Stimulated activated naive CD8-positive, alpha-beta T cell treated with anti-CD3 and anti-CD28 coated beads, Interleukin-15, Interleukin-2, amounts not matched to agents 100 U/mL and 50 U/mL, for 24 hours (primary cell): ENCODE data around the gene ACADS.

ENCODE experiments used
- ATAC-seq: fragments of 150-1000 bp; cut with Tn5 transposase; one replicate; pipeline ENCODE4 v1.10.0; 2021
- DNase-seq: peaks from one replicate; pipeline ENCODE4 v3.0.0; 2021

Gene ACADS

DNA sequence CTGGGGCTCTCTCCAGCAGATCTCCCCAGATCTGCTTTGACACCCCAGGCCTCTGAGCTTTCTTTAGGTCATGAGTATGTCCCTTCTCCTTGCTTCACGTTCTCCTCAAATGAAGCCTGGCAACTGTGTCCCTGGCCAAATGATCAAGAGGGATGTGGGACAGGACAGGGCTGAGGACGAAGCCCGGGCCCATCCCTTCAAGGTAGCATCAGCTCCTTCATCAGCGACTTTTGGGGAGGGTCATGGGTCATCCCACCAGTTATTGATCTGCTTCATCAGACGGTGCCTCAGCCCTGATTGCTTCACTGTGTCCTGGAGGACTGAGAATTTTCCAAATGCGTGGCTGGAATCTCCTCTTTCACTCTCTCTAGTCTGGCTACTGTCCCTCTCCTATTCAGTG, 32.3 kb downstream of the ACADS start:
- ATAC-seq (no peak), DNase-seq (no peak)

DNA sequence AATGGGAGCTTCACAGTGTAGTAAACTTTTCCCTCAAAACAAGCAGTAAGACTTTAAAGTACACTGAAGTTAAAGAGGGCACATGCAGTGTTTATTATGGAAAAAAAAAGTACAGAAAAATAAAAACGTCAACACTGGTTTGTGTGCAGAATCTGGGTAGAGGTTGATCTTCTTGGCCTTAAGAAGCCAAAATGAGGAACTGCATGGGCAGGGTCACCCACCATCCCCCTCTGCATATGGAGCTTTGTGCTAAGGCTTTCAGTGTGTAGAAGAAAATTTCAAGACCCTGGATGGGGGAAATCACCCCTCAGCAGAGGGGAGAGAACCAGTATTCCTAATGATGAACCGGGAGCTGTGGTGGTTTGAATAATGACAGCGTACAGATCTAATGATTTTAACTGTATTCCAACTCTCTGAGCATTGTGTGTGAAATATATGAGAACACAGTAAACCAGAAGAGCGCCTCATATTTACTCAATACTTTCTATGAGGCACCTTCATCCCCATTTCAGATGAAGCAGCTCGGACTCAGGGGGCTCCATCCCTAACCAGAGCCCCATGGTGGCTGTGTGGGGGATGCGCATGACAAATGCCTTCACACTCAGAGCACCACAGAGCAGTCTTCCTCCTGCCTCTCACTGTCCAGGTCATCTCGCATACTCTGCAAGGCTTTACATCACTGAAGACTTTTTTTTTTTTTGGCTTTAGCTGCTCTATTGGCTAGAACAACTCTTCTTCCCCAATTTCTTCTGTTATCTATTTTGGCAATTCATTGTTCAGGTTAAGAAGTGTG, 33.4 kb downstream of the ACADS start:
- DNase-seq (no peak), ATAC-seq (no peak)

DNA sequence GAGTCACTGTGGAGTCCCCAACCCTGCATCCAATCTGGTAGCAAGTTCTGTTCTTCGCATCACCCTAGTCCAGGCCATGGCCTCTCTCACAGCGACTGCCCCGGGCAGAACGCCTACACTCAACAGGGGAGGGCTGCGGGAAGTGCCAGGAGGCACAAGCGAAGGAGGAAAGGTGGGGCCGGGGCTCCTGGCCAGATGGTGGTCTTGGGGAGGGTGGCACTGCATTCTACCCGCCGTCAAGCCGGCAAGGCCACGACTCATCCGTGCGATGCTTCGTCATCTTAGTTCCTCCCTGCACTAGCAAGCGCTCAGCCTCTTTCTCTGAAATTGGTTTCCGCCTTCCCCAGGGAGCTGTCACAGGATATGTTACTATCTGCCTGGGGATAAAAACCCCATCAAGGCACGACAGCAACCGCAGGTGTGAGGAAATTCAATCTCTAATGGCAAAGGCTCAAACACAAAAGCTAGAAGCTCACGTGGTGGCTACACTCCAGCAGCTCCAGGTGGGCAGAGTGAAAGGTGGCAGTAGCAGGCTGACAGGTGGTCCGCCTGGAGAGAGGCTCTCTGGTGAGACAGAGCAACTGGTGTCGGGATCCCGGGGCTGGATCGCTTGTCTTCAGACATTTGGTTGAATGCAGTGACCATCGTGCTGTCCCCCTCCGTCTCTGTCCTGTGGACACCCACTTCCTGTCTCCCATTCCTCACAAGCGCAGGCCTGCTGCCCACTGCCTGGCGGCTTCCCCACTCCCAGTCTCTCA, 34.1 kb downstream of the ACADS start:
- DNase-seq = no peak
- ATAC-seq = no peak

DNA sequence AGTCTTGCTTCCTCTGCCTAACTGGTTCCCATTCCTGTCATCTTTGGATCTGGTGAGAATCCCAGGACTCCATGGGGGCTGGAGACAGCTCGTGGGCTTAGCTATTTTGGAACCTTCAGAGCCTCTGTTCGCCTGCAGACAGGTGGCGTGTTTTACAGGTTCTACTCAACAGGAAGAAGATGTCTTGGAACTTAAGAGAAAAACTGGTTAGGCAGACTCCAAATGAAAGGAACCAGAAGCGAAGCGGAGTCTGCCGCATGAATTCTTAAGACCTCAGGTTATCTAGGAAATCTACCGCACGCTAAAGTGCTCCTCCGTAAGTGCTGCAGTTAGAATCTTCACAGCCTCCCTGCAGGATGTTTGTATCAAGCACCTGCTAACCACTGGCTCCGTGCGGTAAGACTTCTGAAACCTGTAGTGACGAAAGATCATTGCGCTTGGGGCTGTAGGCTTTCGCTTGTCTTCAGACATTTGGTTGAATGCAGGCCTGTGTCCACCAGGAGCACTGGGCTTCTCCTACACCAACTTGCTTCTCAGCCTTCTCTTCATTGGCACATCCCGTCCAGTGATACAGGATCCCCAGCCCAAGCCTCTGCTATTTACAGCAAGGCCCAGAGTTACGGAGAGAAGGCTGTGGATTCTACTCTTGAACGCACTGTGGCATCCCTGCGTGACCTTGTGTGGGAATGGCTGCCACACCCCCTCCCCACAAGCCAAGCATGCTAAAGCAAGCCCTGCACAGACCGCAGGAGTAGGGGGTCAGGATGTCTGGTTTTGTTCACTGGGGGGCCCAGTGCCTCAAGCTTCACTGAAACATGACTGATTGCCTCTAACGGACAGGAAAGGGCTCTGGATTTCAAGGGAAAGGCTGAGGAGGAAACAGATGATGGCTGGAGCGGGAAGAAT, 35.0 kb downstream of the ACADS start:
- DNase-seq = no peak

DNA sequence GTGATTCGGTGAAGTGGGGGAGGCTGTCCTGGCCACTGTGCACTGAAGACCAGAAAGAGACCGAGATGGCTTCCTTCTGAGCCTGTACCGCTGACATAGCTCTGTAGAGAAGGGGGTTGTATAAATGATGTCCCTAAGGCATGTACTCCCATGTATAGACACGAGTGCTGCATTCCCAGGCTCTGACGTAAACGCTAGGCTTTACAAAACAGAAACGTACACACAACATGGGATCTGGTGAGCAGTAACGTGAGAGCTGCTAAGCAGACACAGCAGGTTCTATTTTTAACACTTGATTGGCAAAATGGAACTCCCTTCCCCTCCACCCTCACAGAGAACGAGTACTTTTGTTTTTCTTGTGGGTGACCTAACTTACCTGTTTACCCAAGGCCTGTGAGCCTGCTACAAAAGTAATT, 35.9 kb downstream of the ACADS start:
- ATAC-seq (no peak), DNase-seq (no peak)

More for the DNA sequence above, 35.0 kb downstream of the ACADS start:
- no peak for ATAC-seq

DNA sequence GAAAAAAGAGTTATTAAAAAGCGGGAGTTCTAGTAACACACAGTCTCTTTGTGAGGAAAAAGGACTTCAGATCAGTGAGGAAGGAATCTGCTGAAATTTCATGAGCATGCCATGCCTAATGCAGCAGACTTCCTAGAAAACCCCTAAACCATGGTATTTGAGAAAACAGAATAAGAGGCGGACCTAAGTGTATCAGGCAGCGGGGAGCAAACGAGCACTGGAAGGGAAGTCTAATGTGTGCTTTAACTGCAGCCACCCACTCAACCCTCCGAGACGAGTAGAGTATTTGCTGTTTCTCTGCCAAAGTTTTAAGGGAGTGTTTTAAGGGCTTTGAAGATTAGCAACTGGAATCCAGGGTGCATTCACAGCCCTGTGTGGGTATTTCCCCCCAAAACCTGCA, 36.5 kb downstream of the ACADS start:
- no peak for ATAC-seq

DNA sequence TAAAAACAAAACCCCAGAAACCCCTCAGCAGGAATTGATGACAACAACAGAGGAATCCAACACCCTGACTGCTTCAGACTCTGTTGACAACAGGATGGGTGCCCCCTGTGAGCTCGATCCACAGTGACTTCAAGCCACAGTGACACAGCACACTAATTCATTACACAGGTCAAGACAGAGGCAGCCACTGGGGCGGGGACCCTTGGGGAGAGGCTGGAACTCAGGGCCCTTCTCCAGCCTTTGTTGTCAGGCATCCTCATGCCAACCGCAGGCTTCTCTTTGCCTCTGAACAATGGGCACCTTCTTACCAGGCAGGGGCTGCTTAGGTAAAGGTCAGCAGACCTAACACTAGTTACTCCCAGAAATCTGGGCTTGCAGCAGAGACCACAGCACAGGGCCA, 37.6 kb downstream of the ACADS start:
- ATAC-seq (no peak), DNase-seq (no peak)

More for the DNA sequence above, 36.5 kb downstream of the ACADS start:
- DNase-seq = no peak

DNA sequence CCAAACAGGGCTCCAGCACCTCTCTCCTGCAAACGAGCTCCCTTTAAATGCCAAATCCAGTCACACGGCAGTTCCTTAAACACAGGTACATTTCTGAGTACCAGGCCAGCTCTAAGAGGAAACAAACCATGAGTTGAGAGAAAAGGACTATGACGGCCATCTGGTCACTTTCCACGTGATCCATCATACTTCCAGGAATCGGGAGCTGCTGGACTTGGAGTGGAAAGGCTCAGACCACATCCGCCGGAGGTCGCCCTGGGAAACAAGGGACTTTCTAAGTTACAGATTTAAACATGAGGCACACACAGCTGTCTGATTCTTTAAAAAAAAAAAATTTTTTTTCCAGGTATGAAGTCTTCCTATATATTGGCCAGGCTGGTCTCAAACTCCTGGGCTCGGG, 39.2 kb downstream of the ACADS start:
- DNase-seq (no peak), ATAC-seq (no peak)

DNA sequence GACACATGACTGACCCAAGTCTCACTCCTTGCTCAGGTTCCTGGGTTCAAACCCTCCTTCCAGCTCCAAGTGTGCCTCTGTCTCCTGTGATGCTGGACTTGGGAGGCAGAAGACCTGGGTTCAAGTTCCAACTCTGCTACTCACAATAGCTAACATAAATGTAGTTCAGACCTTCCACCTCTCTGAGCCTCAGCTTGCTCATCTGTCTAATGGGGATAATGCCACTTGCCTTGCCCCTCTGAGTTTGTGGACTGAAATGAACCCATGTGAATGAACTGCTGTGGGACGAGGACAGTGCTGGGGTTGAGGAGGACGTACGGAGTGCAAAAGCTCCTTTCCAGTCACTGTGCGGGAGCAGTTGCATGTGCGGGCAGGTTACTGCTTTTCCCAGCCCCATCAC, 40.9 kb downstream of the ACADS start:
- DNase-seq (no peak), ATAC-seq (no peak)

DNA sequence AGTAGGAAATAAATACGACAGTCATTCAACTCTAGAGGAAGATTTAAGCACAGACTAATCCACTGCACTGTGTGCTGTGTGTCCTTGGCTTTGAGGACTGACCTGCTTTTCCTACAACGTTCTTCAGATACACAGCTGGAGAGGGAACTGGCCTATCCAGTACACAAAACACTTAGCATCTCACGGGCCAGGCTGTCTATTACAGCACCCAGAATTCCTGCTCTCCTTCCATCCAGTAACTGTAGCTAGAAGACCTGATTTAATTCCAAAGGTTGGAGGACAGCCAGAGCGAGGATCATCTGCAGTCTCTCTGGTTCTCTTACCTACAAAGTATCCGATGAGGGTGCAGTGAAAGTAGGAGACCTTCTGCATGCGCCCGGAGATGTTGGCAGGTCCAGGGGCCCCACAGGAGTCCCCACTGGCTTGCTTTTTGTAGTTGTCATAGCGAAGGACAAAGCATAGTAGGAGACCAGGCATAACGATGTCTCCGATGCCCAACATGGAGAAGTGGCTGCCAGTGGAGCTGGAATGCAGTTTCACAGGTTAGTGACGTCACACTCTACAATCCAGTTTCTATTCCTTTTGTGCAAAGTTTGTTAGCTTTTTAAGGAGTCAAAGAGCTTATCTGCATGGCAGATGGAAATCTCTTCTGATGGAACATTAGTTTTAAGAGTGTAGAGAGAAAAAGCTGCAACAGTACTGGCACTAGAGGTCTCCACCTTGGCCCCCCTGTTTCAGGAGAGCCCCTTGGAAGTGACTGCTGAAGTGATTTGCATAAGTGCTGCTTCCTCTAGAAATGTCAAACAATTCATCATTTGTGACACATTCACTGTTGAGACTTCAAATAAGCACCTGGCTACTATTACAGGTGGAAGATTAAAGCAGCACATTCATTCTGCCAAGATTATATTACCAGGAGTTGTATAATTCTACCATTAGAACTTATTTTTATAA, 41.7 kb downstream of the ACADS start:
- ATAC-seq = no peak
- DNase-seq = no peak

DNA sequence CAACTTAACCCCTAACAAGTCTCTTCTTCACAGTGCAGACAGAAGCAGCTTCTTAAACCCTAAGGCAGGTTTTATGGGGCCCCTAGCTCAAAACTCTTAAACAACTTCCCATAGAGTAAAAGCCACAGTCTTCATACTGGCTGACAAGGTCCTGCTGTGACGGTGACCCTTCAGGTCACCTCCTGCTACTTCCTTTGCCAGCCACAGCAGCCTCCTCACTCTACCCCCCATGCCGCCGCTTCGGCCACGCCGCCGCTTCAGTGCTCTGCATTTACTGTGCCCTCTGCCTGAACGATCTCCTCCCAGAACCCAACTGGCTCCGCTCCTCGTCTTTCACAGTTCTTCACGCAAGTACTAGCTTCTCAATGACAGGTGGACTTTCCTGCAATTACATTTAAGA, 45.5 kb downstream of the ACADS start:
- no peak for DNase-seq
- ATAC-seq = no peak

DNA sequence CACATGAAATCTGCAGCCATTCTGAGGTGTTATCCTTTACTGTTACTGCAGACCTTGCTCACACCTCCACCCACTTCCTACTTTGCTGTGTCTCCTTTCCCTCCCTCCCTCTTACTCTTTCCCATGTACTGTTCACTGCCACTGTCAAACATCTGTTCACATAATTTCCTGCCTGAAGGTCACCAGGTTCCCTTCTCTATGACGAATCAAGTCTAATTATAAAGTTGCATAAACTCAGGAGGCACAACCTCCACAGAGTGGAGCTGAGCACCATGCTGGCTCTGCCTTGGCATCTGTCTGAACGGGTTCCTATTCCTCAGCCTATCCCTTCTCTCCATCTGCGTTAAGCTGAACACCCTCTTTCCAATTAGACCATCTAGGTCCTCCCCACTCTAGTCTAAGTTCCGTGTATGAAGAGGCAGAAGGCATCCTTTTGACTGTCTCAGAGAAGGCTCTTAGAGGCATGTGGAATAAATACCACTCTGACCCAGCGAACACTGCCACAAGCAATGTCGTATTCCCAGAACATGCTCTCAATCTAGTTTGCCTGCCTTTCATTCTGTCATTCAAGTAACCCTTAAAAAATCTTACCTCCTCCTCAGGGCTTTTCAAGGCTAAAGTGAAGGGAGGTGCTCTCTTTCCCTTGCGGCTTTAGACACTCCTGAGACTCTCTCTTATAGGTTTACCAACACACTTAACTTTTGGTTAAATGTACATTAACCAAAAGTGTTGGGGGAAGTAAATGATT, 48.7 kb downstream of the ACADS start:
- no peak for DNase-seq
- ATAC-seq = peak; percentile 58

DNA sequence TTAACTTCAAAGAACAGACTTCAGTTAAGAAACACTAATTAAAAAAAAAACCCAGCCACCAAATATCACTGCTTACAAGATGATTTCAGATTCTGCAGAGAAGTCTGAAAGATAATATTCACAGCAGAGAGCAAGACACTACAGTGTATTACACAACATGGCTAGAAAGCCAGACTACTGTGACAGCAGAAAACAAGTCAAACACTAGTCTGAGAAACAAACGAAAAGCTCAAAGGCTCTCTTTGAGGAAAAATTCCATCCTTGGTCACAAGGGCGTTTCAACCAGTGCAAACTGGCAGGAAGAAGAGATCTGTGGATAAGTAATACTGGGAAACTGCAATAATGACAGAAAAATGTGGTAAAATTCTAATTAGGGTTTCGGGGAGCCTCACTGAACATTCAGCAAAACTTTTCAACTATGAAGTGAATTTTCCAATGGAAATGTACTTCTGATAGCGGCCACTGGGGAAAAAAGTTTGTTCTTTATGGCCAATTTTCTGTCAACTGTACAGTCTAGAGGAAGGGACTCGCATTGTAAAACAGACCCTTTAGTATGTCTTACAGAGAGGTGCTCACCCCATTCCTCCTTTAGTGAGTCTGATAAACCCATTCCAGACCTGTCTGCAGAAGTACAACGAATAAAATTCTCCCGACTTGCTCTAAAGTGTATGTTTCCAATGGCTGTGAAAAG, 50.4 kb downstream of the ACADS start:
- DNase-seq (no peak), ATAC-seq (no peak)

DNA sequence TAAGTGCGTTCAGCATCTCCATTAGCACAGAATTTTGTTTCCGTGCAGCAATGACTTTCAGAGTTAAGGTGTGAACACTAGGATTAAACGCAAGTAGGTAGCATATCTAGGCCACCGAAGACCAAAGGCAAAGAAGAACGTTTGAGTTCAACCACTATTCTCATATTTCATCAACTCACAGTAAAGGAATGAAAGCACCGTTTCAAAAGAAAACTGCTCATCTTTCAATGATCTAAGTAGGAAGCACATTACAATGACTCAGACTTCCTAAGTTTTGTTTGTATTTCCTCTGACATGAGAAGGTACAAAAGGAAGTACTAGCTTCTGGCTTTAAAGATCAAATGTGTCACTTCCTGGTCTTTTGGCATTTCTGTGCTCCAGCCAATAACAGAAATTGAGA, 57.6 kb downstream of the ACADS start:
- ATAC-seq = peak; percentile 84

DNA sequence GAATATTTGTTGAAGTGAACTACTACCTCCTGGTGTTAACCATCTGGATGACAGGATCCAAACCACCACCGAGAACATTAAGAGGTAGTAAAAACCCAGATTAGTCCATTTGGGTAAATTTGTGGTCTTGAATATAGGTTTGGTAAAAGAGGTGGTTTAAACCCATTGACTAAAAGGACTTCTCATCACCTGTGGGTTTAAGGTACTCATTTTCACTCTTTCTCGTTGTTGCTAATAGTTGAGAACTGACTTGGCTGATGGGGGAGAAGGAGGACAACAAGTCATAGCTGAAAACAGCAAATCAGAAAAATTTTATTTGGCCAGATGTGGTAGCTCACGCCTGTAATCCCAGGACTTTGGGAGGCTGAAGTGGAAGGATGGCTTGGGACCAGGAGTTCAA, 59.2 kb downstream of the ACADS start:
- DNase-seq (no peak), ATAC-seq (no peak)

More for the DNA sequence above, 57.6 kb downstream of the ACADS start:
- DNase-seq = no peak

DNA sequence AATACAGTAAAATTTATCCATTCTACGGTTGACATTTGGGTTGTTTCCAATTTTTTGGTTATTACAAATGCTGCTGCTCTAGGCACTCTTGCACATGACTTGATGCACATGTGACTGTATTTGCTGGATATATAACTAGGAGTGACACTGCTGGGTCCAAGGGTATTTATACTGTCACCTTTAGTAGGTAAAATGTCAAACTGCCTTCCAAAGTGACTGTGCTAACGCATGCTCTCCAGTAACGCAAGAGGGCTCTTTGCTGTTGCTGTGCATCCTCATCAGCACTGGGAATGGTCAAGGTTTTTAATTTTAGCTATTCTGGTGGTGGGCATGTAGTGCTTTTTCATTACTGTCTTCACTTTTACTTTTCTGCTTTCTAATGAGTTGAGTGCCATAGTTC, 62.3 kb downstream of the ACADS start:
- ATAC-seq (no peak), DNase-seq (no peak)
